ENCODE results near the gene ASIC1.

DNA sequence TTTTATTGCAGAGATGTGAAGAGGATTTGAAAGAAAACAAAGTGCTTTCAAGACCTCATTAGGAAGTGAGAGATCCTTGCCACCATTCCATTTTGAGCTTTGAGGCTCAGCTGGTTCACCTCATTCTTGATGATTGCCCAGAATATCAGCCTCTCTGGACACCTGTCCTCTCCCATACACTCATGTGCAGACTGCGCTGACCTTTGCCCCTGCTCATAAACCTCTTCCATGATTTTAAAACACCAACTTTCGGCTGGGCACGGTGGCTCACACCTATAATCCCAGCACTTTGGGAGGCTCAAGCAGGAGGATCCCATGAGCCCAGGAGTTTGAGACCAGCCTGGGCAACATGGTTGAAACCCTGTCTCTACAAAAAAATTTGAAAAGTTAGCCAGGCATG, 63.6 kb downstream of the ASIC1 start:
- TF ChIP-seq POLR2A (IDR thresholded peaks at IDR 0.05; ENCODE audit: low read depth, low read length) (no peak), POLR2AphosphoS5 (IDR thresholded peaks at IDR 0.05; ENCODE audit: low read depth, low read length) (no peak), TAF1 (IDR thresholded peaks at IDR 0.05; ENCODE audit: borderline replicate concordance, low read depth, low read length) (no peak)

Data from GM12892 (cell line).